Natural killer cell (primary cell): Measurements from ENCODE around the gene CRTC1. TPM values are rescaled to one million over a fixed set of nuclear protein-coding genes. Genes with fewer than 3 reads are reported as not detected.

Experiments
- ATAC-seq, 3 donors: fragments of 150-1000 bp in 2 of 3; fragments of 200-7000 bp in 1 of 3; cut with Tn5 transposase; 1 replicate in 1 of 3; 2 replicates in 2 of 3; pipeline ENCODE4 v1.10.0; 2021; ENCODE audit warnings: mild to moderate bottlenecking in 2 of 3, moderate library complexity in 2 of 3
- DNase-seq, 2 donors: peaks; one replicate each; pipeline versions ENCODE4 v3.0.0 to v3.0.0-alpha.2; 2013 to 2021; ENCODE audit warnings: mixed read lengths in 1 of 2
- H3K27ac ChIP-seq: one replicate; pipeline ENCODE4 v1.5.1; 2013; ENCODE audit warnings: mild to moderate bottlenecking, low read length
- H3K27me3 ChIP-seq: one replicate; pipeline ENCODE4 v1.6.1; 2013; ENCODE audit warnings: low read length; ENCODE audit not compliant: control insufficient read depth, insufficient read depth
- H3K36me3 ChIP-seq: one replicate; pipeline ENCODE4 v1.6.1; 2013; ENCODE audit warnings: low read length; ENCODE audit not compliant: control insufficient read depth, insufficient read depth
- H3K4me1 ChIP-seq: one replicate; pipeline ENCODE4 v1.6.1; 2013; ENCODE audit warnings: low read length; ENCODE audit not compliant: control insufficient read depth, insufficient read depth
- H3K4me3 ChIP-seq: one replicate; pipeline ENCODE4 v1.5.1; 2013; ENCODE audit warnings: low read length
- H3K9me3 ChIP-seq: one replicate; pipeline ENCODE4 v1.6.1; 2013; ENCODE audit warnings: low read length; ENCODE audit not compliant: control insufficient read depth, insufficient read depth
- H3K27ac Mint-ChIP-seq, 2 donors: one replicate each; pipeline ENCODE4 v1.8.0; 2022; ENCODE audit warnings: mild to moderate bottlenecking in 2 of 2, mixed read lengths in 2 of 2, moderate library complexity in 1 of 2
- H3K27me3 Mint-ChIP-seq, 2 donors: one replicate each; pipeline ENCODE4 v1.8.0; 2022; ENCODE audit warnings: low read depth in 2 of 2, mixed read lengths in 2 of 2
- H3K36me3 Mint-ChIP-seq: one replicate; pipeline ENCODE4 v1.8.0; 2022; ENCODE audit warnings: mixed read lengths
- H3K4me1 Mint-ChIP-seq, 2 donors: one replicate each; pipeline ENCODE4 v1.8.0; 2022; ENCODE audit warnings: mixed read lengths in 2 of 2
- H3K4me3 Mint-ChIP-seq: one replicate; pipeline ENCODE4 v1.8.0; 2022; ENCODE audit warnings: mild to moderate bottlenecking, moderate library complexity, mixed read lengths
- H3K9me3 Mint-ChIP-seq, 2 donors: one replicate each; pipeline ENCODE4 v1.8.0; 2022; ENCODE audit warnings: mixed read lengths in 2 of 2
- CTCF ChIP-seq: fragments of 200-600 bp; IDR thresholded peaks from one replicate; pipeline ENCODE4 v1.8.0; 2022; ENCODE audit warnings: antibody characterized with exemption
- WGBS: methylation state at CpG from one replicate; pipeline ENCODE4 v1.1.7; 2013; ENCODE audit warnings: missing lambda C conversion rate; ENCODE audit not compliant: insufficient coverage; 5-methylcytosine and 5-hydroxymethylcytosine counted together
- intact Hi-C: fragments of 100-400 bp; cut with micrococcal nuclease; formaldehyde crosslinking; loops from one replicate; pipeline ENCODE4 v1.14.2; 2022
- total RNA-seq, 4 donors: library from RNA; stranded (reverse); fragments of 120-200 nt in 1 of 4; gene quantifications; one replicate each; pipeline versions ENCODE4 v1.2.3 to v1.2.4, GENCODE V29; 2013 to 2022

Gene CRTC1
- total RNA-seq, 3 donors from 2014 or later (not counting 1 experiment from before 2014, with no cell fraction given), result 14.1 to 17.0 (median 14.3) TPM

- peaks cover 44% of the 10 kb centered on the region for H3K4me1 ChIP-seq
- H3K36me3 ChIP-seq, result no peaks in the 10 kb centered on the region
- Mint-ChIP-seq H3K4me3 (no peak overlapping the region), H3K36me3 (no peaks in the 10 kb centered on the region), H3K27ac (no peak overlapping the region), H3K4me1 (peaks cover 23 to 44% of the 10 kb centered on the region in 2 donors), H3K27me3 (no peaks in the 10 kb centered on the region), H3K9me3 (no peaks in the 10 kb centered on the region)
- H3K9me3 ChIP-seq, result no peaks in the 10 kb centered on the region
- no peak overlapping the region for H3K4me3 ChIP-seq
- 99% methylated on average over 10 of the region's 10 CpGs for WGBS
- ATAC-seq (no peak), DNase-seq (no peak)
- intact Hi-C loops, result no loop called here
- H3K27ac ChIP-seq, result no peak overlapping the region
- H3K27me3 ChIP-seq, result no peaks in the 10 kb centered on the region
- no peak for TF ChIP-seq CTCF
Observed at GRCh38 chr19:18709546-18709945, 26.1 kb downstream of the CRTC1 start.

GRCh38 chr19:18710186-18710585 lies 26.7 kb downstream of the CRTC1 start:
- Histone ChIP-seq H3K27ac (no peak overlapping the region), H3K9me3 (no peaks in the 10 kb centered on the region), H3K27me3 (no peaks in the 10 kb centered on the region), H3K36me3 (no peaks in the 10 kb centered on the region), H3K4me1 (peaks cover 49% of the 10 kb centered on the region), H3K4me3 (no peak overlapping the region)
- intact Hi-C loops, result no loop called here
- ATAC-seq (no peak), DNase-seq (no peak)
- H3K4me3 Mint-ChIP-seq, result no peak overlapping the region
- no peak for TF ChIP-seq CTCF
- no peaks in the 10 kb centered on the region for H3K9me3 Mint-ChIP-seq
- H3K27me3 Mint-ChIP-seq, result no peaks in the 10 kb centered on the region
- H3K36me3 Mint-ChIP-seq, result no peaks in the 10 kb centered on the region
- WGBS, result 57% methylated on average over 10 of the region's 11 CpGs
- no peak overlapping the region for H3K27ac Mint-ChIP-seq
- H3K4me1 Mint-ChIP-seq, result peaks cover 30 to 50% of the 10 kb centered on the region in 2 donors

- Mint-ChIP-seq H3K27ac (no peak overlapping the region), H3K27me3 (no peaks in the 10 kb centered on the region), H3K36me3 (no peaks in the 10 kb centered on the region), H3K4me1 (peaks cover 36 to 57% of the 10 kb centered on the region in 2 donors), H3K4me3 (no peak overlapping the region), H3K9me3 (no peaks in the 10 kb centered on the region)
- no peaks in the 10 kb centered on the region for H3K36me3 ChIP-seq
- intact Hi-C loops, result no loop called here
- H3K27me3 ChIP-seq, result no peaks in the 10 kb centered on the region
- no peak overlapping the region for H3K27ac ChIP-seq
- peaks cover 55% of the 10 kb centered on the region for H3K4me1 ChIP-seq
- DNase-seq, result no peak
- no peaks in the 10 kb centered on the region for H3K9me3 ChIP-seq
- no peak for TF ChIP-seq CTCF
- 95% methylated on average over 28 of the region's 28 CpGs for WGBS
- H3K4me3 ChIP-seq, result no peak overlapping the region
- ATAC-seq, result no peak
Observed at GRCh38 chr19:18710996-18711751, 27.7 kb downstream of the CRTC1 start.

- H3K9me3 Mint-ChIP-seq, result no peaks in the 10 kb centered on the region
- H3K27ac Mint-ChIP-seq, result no peak overlapping the region
- H3K36me3 ChIP-seq, result no peaks in the 10 kb centered on the region
- DNase-seq (no peak), ATAC-seq (no peak)
- intact Hi-C loops, result no loop called here
- no peak for TF ChIP-seq CTCF
- no peak overlapping the region for H3K27ac ChIP-seq
- peaks cover 55% of the 10 kb centered on the region for H3K4me1 ChIP-seq
- H3K4me3 ChIP-seq, result no peak overlapping the region
- WGBS, result 92% methylated on average over 3 of the region's 3 CpGs
- H3K36me3 Mint-ChIP-seq, result no peaks in the 10 kb centered on the region
- peaks cover 42 to 59% of the 10 kb centered on the region in 2 donors for H3K4me1 Mint-ChIP-seq
- no peaks in the 10 kb centered on the region for H3K27me3 ChIP-seq
- no peaks in the 10 kb centered on the region for H3K27me3 Mint-ChIP-seq
- H3K4me3 Mint-ChIP-seq, result no peak overlapping the region
- H3K9me3 ChIP-seq, result no peaks in the 10 kb centered on the region
Observed at GRCh38 chr19:18711893-18712292, 28.4 kb downstream of the CRTC1 start.
